K562 treated with DMSO at 1 percent for 48 hours (cell line): ENCODE data around the gene MINK1. TPM values are rescaled to one million over a fixed set of nuclear protein-coding genes. Genes with fewer than 3 reads are reported as not detected.

Experiments used
- total RNA-seq: library from RNA; unstranded; fragments of 300-600 nt; gene quantifications from 2 replicates; pipeline ENCODE4 v1.2.3, GENCODE V29; 2022; ENCODE audit warnings: low replicate concordance; ENCODE audit errors: extremely low read depth

Gene MINK1
- not detected in 2 replicates for total RNA-seq

DNA sequence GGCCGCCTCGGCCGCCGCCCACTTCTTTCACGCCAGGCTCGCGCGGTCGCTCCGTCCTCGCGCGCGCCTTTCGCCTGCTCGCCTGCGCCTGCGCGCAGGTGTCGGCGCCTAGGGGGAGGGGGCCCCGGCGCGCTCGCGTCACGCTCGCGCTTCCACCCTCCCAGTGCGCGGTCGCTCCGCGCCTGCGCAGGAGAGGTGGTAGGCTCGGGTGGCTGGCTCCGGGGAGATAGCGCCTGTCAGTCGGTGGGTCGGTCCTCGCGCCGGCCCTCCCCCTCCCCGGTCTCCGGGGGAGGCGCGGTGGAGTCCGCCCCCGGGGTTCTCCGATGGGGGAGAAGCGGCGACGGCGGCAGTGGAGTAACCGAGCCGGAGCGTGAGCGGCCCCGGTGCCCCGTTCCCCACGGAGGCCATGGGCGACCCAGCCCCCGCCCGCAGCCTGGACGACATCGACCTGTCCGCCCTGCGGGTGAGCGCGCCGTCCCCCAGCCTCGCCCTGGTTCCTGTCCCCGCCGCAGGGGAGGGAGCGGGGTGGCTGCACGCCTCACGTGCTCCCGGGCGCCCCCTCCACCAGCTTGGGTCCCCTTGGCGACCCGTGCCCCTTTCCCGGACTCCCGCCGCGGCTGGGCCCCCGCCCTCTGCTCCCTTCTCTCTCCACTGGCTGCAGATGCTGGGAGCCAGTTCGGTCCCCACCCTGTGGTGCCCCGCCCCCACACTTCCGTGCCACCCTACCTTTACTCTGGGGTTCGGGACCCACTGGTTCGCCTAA lies at the start of gene MINK1:
Gene MINK1 (plus strand): TSS at position 163 of the 763 bp plus-strand sequence. CDS start 244 bp downstream, at position 407.

DNA sequence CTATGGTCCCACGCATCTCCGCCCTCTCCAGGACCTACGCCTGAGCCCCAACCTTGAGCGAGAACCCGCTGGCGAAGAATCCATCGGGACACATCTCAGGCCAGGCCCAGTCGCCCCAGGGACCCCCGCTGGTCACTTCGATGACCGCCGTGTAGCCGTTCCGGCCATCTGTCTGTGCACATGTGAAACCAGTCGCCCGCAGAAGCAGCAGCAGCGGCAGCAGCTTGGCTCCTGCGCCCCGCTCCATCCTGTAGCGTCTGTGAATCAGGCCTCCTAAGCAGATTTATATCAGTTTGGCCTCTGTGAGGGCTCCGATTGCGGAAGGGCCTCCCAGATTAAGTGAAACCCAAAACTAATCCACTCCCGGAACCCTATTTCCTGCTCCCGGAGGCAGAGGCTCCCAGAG lies 47.0 kb upstream of the MINK1 start, which contains the start of gene VMO1:
Gene VMO1 (minus strand): TSS at position 259 of the 406 bp plus-strand sequence. CDS start 12 bp downstream, at position 247.

GRCh38 chr17:4788807-4789700 lies 44.1 kb upstream of the MINK1 start, which contains the start of gene GLTPD2:
GLTPD2 (plus strand) TSS chr17:4788964; CDS start chr17:4789012, 48 bp downstream.

GRCh38 chr17:4802228-4802627 lies 30.9 kb upstream of the MINK1 start, which contains the start of gene C17orf114:
C17orf114 (minus strand) TSS chr17:4802328.

GRCh38 chr17:4806777-4807604 lies 26.1 kb upstream of the MINK1 start, which contains the start of gene PLD2:
PLD2 (plus strand) TSS chr17:4807152; CDS start chr17:4807773, 621 bp downstream.

GRCh38 chr17:4899341-4900230 lies 66.4 kb downstream of the MINK1 start, which contains the start of gene C17orf107:
C17orf107 (plus strand) TSS chr17:4899536; CDS start chr17:4899763, 227 bp downstream.

GRCh38 chr17:4903051-4903818 lies 70.1 kb downstream of the MINK1 start, which contains the start of gene CHRNE:
CHRNE (minus strand) TSS chr17:4903098; CDS start chr17:4903063, 35 bp downstream.

DNA sequence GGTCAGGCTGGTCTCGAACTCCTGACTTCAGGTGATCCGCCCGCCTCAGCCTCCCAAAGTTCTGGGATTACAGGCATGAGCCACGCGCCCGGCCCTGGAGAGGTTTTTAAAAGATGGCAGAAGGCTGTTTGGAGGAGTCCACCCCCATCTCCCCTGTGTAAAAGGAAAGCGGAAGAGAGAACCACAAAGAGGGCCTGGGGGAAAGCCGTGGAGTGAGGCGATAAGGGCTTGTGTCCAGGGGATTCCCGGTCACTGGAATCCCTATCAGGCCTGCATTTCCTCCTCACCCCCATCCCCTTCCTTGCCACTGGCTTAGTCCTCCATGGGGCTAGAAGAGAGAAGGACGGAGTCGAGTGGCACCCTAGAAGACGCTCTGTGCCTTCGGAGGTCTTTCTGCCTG lies 98.8 kb downstream of the MINK1 start, which contains the start of gene GP1BA:
Gene GP1BA (plus strand): TSS at position 315 of the 400 bp plus-strand sequence. CDS start 328 bp downstream, outside the sequence.

GRCh38 chr17:4939796-4940554 lies 106.8 kb downstream of the MINK1 start, which contains the start of the genes RNF167 and SLC25A11:
RNF167 (plus strand) TSS chr17:4940268; CDS start chr17:4940910, 642 bp downstream.
SLC25A11 (minus strand) TSS chr17:4940046; CDS start chr17:4939910, 136 bp downstream.

Other genes starting within 250 kb of the MINK1 start
- gene SMTNL2, start 248.8 kb upstream of the MINK1 start, total RNA-seq = not detected in 2 replicates
- not detected in 2 replicates for gene ALOX15, start 191.7 kb upstream of the MINK1 start, total RNA-seq
- gene PELP1, start 129.2 kb upstream of the MINK1 start, total RNA-seq = not detected in 2 replicates
- gene ARRB2, start 122.7 kb upstream of the MINK1 start, total RNA-seq = not detected in 2 replicates
- gene MED11, start 101.9 kb upstream of the MINK1 start, total RNA-seq = not detected in 2 replicates
- gene ZMYND15, start 93.5 kb upstream of the MINK1 start, total RNA-seq = not detected in 2 replicates
- gene CXCL16, start 93.4 kb upstream of the MINK1 start, total RNA-seq = not detected in 2 replicates
- not detected in 2 replicates for gene TM4SF5, start 61.5 kb upstream of the MINK1 start, total RNA-seq
- gene VMO1, start 47.0 kb upstream of the MINK1 start, total RNA-seq = not detected in 2 replicates
- not detected in 2 replicates for gene GLTPD2, start 44.4 kb upstream of the MINK1 start, total RNA-seq
- gene PSMB6, start 37.2 kb upstream of the MINK1 start, total RNA-seq = not detected in 2 replicates
- gene PLD2, start 26.2 kb upstream of the MINK1 start, total RNA-seq = not detected in 2 replicates
- gene C17orf107, start 66.2 kb downstream of the MINK1 start, total RNA-seq = not detected in 2 replicates
- gene CHRNE, start 69.8 kb downstream of the MINK1 start, total RNA-seq = not detected in 2 replicates
- gene GP1BA, start 98.9 kb downstream of the MINK1 start, total RNA-seq = not detected in 2 replicates
- gene SLC25A11, start 106.7 kb downstream of the MINK1 start, total RNA-seq = not detected in 2 replicates
- not detected in 2 replicates for gene RNF167, start 106.9 kb downstream of the MINK1 start, total RNA-seq
- not detected in 2 replicates for gene PFN1, start 115.2 kb downstream of the MINK1 start, total RNA-seq
- gene ENO3, start 117.8 kb downstream of the MINK1 start, total RNA-seq = not detected in 2 replicates
- gene SPAG7, start 134.5 kb downstream of the MINK1 start, total RNA-seq = not detected in 2 replicates
- not detected in 2 replicates for gene CAMTA2, start 154.3 kb downstream of the MINK1 start, total RNA-seq
- not detected in 2 replicates for gene INCA1, start 164.2 kb downstream of the MINK1 start, total RNA-seq
- not detected in 2 replicates for gene KIF1C, start 164.6 kb downstream of the MINK1 start, total RNA-seq
- gene SLC52A1, start 202.1 kb downstream of the MINK1 start, total RNA-seq = not detected in 2 replicates
- gene ZFP3, start 245.1 kb downstream of the MINK1 start, total RNA-seq = not detected in 2 replicates